Sigmoid colon (tissue), 4 donors: ENCODE measurements around the gene CACHD1.

Experiments used
- CTCF ChIP-seq, 4 experiments: fragments of 450-650 bp in 3 of 4; fragments of 200-600 bp in 1 of 4; IDR thresholded peaks; one replicate each; pipeline ENCODE4 v1.5.1; 2016 to 2019; ENCODE audit warnings: antibody characterized with exemption in 4 of 4, mild to moderate bottlenecking in 3 of 4, moderate library complexity in 2 of 4
- EP300 ChIP-seq, 4 donors: sonication (generic); formaldehyde crosslinking; IDR thresholded peaks; one replicate each; pipeline ENCODE4 v1.6.1; 2017; ENCODE audit warnings: antibody characterized with exemption in 4 of 4
- POLR2AphosphoS5 ChIP-seq, 4 donors: sonication (generic); formaldehyde crosslinking; IDR thresholded peaks; one replicate each; pipeline ENCODE4 v1.6.1; 2017; ENCODE audit warnings: antibody characterized with exemption in 4 of 4

DNA sequence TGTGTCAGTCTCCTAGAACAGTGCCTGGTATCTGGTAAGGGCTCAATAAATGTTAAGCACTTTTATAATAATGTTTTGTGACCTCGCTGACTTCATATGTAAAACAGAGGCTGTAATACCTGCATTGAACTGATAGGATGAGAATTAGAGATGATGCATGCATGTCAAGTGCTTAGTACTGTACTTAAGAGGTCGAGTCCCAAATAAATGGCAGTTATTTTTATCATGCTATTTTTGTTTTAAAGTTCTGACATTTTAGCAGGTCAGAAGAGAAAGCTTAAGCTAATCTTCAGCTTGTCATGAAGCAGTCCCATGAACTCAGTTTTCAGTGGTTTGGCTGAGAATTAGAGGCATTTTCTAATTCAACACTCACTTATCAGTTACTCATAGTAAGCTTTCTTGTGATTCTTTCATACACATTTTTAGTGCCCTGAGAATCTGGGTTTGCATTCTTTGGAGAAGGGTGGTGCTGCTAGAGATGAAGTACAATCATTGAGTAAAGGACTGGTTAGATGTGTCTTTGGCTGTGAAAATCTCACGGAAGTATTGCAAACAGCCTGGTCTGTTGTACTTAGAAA is 199.3 kb downstream of the CACHD1 start:
- no peak for TF ChIP-seq CTCF (IDR thresholded peaks at IDR 0.05)
- no peak for TF ChIP-seq POLR2AphosphoS5 (IDR thresholded peaks at IDR 0.05)
- TF ChIP-seq EP300 (IDR thresholded peaks at IDR 0.05), result no peak
